Measurements from ENCODE around the gene MGME1.

MGME1 gene, protein sequence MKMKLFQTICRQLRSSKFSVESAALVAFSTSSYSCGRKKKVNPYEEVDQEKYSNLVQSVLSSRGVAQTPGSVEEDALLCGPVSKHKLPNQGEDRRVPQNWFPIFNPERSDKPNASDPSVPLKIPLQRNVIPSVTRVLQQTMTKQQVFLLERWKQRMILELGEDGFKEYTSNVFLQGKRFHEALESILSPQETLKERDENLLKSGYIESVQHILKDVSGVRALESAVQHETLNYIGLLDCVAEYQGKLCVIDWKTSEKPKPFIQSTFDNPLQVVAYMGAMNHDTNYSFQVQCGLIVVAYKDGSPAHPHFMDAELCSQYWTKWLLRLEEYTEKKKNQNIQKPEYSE

DNA sequence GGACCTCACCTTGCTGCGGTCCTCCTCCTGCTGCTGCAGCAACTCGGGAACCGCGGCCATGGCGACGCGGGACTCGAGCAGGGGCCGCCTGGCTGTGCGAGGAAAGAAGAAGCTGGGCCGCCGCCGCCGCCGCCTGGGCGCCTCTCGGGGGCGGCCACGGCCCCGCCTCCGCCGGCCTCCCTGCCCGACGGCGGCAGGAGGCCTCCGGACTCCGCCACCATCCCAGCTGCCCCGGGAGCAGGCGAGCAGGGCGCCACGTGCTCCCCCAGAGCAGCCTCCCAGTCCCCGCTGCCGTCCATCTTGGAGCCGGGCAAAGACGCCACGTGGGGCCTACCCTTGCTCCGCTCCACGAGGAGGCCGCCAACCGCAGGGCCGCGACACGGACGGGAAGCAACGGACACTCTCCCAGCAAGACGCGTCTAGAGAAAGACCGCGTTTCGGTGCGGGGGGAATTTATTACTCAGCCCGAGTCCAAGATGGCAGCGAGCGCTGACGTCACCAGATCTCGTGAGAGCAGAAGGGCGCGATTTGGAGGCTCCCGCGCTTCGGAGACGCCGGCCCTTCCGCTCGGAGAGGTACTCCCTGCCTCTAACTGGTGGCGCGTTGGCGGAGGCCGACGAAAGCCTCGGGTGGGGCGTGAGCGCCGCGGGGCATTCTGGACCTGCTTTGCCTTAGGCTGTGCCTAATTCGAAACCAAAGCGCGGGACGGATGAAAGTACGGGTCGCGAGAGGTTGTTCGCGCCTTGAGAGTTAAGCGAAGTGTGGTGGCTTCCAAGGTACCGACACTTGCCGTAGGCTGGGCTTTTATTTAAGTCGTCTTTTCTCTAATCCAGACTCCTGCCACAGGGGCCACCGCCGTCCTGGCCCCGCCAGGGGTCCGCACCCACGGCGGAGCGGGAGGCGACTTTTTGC is at the start of gene MGME1, which contains the start of gene SNX5:
Gene MGME1 (plus strand): TSS at position 653 of the 912 bp plus-strand sequence. CDS start 842 bp downstream, outside the sequence.
Gene SNX5 (minus strand): TSS at position 429 of the 912 bp plus-strand sequence. CDS start 369 bp downstream, at position 60.
- DNase-seq = peak; percentile 99

DNA sequence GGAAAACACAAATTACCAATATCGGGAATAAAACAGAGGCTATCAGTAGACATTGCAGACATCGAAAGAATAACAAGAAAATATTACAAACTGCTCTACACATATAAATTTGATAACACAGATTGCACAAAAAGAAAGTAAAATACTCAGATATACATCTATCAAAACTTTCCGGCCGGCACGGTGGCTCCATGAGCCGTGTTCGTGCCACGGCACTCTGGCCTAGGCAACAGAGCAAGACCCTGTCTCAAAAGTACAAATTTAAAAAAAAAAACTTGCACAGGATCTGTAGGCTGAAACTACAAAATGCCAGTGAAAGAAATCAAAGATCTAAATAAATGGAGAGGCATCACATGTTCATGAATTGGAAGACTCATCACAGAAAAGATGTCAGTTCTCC is 49.7 kb upstream of the MGME1 start:
- DNase-seq = no peak

DNA sequence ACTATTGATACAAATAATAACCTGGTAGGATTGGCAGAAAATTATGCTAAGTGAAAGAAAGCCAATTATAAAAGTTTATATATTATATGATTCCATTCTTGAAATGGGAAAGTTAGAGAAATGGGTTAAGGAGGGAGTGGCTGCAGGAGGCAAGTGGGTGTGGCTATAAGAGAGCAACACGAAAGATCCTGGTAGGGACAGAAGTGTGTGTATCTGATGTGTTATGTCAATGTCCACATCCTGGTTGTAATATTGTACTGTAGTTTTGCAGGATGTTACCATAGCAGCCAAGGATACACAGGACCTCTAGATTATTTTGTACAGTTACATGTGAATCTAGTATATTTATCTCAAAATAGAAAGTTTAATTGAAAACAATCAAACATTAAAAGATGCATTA is 47.0 kb upstream of the MGME1 start:
- no peak for DNase-seq

DNA sequence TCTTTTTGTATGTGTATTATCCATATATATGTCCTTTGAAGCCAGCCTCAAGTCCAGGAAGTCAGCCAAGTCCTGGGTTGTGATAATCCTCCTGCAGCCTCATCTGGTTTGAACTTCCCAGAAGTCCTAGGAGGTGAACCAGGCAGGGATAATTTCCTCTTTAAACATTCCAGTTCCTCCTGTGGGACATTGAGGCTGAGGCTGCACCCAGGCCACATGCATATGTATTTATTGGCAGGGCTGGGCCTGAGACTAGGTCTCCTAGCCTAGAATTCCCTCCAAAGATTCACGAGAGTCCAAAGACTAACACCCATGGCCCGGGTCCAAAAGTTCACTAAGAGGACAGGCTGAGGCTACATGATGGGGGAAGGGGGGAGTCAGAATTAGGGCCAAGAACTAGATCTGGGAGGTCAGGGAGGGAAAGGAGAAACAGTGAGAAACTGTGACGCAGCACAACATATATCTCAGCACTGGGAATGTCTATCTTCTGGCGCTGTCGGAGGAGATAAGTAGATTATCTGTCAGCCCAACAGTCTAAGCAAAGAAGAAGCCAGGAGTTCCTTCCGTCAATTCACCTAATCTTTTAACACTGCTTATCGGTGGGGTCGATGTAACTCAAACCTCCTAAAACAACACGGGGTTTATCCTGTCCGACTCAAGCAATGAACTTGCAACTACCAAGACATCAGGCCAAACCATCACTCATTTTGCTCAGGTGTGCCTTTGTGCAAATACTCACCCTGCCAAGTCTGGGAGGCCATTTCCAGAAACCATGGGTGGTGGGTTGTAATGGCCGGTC is 43.5 kb upstream of the MGME1 start:
- no peak for DNase-seq

DNA sequence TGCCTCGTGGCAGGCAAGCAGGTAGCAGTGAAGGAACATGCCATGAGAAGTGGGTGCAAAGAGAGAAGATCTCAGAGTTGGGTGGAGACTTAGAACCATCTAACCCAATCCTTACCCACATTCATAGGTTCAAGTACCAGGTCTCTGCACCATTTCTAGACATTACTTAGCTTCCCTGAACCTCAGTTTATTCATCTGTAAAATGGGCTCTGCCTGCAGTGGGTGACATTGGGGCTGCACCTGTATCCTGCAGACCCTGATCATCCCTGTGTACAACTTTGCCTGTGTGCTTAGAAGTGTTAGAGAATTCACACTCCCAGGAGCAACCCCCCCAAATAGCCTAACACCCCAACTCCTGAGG is 42.9 kb upstream of the MGME1 start:
- no peak for DNase-seq

DNA sequence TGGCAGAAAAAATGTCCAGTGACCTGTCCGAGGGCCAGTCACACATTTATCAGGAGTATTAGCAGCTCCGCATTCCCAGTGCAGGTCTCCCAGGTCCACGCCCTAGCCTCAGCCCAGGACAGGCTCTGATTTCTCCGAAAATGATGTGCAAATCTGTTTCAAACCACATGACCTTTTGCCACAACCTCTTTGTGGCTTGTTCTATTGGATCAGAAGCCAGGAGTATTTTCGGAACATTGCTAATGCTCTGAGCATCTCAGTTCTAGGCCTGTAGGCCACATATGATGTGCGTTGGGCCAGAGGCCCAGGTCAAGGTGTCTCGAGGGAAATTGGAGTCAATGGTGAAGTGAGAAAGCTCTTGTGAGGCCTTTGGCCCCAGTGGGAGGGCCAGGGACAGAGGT is 40.6 kb upstream of the MGME1 start:
- DNase-seq = no peak

DNA sequence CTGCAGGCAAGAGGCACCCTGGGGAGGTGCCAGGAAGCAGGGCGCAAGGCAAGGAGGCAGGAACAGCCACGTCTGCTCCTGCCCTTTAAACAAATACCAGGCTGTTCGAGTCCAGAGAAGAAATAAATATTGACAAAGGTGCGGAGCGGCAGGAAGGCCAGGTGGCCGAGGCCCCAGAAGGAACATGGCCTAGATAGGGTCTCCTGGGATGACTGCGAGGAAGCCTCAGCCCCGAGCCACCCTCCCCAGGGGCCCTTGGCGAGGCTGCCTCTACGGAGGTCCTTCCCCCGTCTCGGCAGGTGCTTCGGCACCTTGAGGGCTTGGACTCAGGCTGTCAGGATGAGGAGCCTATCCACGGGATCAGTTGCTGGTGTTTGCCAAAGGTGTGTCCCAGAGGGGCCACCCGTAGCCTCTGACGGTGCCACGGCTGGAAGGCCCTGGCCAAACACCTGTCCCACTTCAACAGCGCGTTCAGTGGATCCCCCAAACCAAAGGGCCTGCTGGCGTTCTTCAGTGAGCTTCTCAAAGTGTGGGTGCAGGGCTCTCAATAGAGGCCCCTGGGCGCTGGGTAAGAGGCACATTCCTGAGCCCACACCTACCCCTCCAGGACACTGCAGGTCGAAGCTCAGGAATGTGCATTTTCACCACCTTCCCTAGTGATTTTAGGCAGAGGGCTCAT is 40.0 kb upstream of the MGME1 start:
- no peak for DNase-seq

DNA sequence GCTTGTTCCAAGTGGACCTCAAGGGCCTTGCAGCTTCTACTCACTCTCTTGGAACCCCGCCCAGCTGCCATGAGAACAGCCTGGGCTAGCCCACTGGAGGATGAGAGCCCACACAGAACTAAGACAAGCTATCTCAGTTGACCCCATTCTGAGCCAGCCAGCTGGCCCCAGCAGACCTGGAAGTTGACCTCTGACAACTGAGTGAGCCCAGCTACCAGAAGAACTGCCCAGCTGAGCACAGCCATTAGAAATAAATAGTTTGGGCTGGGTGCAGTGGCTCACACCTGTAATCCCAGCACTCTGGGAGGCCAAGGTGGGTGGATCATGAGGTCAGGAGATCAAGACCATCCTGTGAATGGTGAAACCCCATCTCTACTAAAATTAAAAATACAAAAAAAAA is 37.3 kb upstream of the MGME1 start:
- no peak for DNase-seq

DNA sequence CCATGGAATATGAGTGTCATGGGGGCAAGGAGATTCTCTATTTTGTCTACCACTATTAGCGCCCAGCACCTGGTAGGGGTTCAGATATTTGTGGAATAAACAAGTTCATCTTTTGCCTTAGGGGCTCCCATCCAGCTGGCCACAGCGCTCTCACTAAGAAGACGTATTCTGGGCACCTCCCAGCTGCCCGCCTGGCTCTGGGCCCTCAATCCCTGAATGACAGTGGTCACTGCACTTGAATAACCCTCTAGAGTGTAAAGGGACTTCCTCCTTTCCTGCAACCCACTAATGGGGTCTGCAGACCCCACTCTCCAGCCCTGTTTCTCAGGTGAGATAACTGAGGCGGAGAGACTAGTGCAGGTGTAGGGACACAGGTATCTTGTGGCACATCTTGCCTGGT is 36.4 kb upstream of the MGME1 start:
- no peak for DNase-seq

DNA sequence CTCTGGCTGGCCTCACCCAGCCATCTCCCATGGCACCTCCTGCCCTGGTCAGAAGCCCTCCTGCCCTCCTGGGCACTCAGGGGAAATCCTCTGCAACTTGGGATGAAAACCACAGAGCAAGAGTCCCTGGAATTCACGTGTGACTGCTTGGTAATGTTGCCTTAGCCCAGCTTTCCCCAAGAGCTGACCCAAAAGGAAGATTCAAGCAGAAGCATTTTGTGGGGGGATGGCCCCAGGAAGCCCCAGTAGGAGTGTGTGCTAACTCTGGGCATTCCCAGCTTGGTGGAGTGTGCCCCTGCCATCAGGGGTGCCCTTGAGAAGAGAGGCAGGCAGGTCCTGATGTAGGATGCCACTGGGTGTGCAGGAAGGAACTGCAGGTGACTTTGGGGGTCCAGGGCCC is 35.7 kb upstream of the MGME1 start:
- no peak for DNase-seq

DNA sequence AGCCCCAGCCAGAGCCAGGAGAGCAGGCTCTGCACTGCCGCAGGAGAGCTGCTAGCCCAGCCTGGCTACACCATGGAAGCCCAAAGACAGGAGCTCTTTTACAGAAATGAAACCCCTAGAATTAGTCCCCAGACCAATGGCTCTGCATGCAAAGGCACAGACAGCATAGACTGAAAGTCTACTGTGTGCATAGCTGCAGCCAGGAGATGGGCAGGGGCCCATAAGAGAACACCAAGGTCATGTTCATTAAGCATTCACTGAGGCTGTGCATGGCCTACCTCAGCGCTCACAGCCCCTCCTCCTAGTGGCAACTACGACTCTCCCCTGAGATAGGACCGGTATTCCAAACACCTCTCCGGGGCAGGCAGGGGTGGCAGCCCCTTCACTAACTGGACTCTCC is 35.1 kb upstream of the MGME1 start:
- DNase-seq = no peak

DNA sequence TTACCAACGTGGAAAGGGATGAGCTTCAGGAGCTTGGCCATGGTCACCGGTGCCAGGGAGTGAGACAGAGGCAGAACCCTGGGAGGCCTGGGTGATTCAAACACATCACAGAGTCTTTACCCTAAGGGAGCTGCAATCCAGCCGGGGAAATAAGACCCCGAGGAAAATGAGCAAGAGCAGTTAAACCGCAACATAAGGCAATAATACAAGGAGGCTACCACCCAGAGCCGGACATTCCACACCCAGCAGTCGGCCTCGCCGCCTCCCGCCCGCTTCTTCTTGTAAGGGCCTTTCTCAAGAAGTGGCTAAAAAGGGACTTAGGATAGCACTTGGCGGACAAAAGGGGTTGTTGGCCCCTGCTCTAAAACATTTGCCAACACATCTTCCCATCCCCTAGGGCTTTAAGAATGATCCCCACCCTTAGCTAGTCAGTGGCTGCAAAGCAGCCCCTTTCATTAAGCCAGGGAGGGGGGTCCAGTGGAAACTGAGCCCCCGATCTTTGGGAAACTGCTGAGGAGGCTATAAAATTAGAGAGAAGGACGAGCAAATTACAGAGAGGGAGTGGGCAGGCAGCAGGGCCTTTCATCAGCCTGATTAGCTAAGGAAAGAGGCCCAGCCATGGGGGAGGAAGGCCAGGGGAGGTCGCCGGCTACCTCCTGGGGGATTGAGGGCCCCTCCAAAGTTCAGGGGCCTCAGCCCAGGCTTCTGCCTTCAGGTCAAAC is 34.5 kb upstream of the MGME1 start:
- DNase-seq = no peak

DNA sequence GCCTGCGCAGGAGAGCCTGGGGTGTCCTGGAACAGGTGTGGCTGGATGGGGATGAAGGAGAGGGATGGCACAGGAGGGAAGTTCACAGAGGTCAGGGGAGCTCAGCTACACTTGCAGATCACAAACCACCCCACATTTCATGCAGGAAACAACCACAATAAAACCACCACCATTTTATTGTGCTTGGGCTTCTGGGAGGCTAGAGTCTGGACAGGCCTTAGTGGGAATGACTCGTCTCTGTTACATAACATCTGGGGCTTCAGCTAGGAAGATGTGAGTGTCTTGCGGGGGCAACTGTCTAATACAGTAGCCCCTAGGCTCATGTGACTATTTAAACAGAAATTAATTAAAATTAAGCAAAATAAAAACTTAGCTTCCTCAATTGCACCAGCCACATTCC is 33.6 kb upstream of the MGME1 start:
- no peak for DNase-seq

DNA sequence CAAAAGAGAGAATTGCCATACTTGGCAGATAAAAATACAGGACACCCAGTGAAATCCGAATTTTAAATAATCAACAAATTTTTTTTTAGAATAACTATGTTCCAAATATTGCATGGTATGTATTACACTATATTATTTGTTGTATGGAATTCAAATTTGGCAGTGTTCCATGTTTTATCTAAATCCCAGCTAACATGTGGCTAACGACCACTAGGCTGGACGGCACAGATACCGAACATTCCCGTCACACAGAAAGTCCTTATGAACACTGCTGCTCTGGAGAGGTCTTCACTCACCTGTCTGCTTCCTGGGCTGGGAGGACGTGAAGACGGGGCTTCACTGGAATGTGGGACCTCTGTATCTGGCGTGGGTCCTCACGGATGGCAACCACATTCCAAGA is 33.1 kb upstream of the MGME1 start:
- no peak for DNase-seq

DNA sequence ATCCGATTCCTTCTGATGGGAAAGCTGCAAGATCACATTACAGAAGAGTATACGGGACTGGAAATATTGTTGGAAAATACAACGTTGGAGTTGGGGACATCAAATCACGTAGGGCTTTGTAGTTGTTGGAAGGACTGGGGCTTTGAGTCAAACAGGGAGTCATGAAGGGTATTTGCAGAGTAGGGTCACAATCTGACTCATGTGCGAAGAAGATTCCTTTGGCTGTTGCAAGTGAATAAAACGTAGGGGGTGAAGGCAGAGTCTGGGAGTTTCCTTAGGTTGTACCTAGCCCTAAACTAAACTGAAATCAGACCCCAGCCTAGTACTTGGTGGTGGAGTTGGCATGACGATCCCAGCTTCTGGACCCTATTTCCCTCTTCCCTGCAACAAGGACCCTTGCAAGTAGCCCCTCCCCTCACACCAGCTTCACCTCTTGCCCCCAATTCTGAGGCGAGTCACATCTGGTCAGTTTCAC is 32.5 kb upstream of the MGME1 start:
- DNase-seq = peak; percentile 56

DNA sequence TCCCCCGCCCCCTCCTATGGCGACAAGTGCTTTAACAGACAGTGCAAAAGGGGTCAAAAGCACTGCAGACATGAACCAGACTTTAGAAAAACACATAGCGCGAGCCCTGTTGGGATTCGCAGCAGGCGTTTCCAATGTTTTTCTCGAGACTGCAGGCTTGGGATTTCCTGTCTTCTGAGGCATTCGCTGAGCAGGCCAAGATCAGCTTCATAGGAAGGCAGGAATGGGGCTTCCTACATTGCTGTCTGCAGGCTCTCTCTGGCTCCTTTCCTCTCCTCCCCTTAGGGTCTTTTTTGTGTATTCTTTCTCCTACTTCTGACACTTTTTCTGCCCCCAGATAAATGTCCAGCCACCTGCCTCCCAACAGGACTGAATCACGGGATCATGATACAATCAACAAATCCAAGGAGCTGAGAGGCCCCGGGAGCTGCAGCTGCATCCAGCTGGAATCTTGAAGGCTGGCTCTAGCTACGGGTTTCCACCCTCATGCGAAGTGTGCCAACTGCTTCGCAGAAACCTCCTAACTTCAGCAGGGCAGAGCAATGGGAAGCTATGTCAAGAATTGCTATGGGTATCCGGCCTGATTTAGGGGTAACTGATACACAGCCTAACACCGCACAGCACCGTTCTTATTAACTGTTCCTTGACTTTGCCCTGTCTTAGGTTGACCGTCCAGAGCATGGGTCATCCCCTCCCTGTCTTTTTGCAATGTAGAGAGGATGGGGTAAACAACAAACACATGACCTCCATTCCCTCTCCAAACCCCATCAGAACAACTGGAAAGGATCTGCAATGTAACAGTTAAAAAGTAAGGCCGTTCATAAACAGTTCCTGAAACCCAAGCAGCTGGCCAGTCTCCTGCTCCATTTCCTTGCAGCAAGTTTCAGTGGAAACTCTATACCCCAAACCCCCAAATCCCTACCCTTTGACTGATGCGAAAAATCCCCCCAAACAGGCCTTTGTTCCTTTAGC is 31.8 kb upstream of the MGME1 start:
- DNase-seq = peak; percentile 81

DNA sequence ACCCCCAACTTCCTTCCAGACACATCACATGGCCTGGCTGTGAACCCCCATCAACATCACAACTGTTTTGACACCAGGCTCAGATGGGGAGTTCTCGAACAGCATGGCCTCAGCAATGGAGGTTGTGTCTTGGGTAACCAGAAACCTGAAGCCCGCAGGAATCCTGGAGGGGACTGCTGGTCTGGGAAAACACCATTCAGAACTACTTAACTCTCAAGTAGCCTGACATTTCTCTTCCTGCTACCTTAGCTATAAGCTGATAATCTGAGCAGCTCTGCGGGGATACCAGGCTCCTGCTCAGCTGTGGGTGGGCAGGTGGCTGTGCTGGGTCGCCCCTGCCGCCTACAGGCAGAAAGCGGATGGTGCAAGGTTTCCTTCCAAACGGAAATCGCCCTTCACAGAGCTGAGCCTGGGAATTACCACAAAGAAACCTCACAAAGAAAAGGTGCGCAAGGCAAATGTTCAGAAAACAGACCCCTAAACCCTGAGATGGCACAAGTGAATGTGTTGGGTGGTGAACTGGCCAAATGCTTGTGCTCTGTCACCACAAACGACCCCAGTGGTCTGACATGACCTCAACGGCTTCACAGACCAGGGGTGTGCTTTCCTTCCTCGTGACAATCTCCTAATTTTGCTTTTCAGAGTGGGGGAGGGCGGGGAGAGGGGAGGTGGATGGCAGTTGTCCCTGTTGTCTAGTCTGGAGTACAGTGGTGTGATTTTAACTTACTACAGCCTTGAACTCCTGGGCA is 29.8 kb upstream of the MGME1 start:
- DNase-seq = peak; percentile 34

DNA sequence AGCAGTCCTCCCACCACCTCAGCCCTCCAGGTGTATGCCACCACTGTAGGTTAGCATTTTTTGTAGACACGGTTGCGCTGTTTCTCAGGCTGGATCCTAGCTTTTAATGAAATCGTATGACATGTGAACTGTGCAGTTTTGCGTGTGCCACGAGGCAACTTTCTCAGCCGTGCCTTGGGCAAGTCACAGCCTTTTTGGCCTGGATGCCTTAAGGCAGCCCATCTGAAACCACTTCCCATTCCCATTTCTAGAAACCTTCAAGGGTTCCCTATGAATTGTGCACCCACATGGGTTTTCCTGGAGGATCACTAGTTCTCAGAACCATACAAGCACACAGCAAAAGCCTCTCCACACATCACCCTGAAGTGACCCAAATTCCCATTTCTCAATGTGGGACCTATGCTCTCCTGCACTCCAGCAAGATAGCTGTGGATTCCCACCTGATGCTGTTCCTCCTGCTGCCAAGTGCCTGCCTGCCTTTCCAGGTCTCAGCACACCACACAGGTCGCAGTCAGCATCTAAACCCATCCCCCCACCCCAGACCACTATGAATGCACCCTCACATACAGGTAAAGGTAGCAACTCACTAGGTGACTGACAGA is 29.1 kb upstream of the MGME1 start:
- no peak for DNase-seq

DNA sequence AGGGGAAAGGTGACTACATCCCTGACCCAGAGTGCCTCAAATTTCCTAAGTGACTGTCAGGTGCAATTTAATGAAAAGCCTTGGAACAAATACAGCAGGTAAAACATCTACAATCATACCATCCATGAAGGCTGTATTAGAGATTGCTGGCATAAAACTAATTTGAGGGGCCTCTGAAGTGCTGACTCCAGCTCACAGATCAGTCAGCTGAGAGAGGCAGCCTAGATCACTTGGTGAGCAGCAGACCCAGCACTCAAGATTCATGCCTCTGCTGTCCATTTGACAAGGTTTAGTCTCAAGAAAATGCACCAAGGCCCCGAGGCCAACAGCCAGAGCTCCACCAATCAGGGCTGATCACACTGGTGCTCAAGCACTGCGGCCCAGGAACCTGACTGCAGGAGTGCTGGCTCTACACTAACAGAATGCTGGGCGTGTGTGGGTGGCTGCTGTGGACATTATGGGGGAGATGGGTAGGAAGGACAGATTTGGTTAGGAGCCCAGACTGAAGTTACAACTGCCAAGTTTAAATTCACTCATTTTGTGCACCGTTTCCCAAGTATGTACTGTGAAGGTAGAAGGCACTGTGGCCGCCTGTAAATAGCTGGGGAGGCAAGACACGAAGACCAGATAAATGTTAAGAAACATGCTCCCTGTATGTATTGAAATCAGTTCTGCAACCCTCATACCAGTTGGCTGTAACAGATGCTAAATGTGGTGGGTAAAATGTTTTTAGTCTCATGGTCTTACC is 28.4 kb upstream of the MGME1 start:
- DNase-seq = no peak
